ENCODE results near the gene TAF15. TPM values are rescaled to one million over a fixed set of nuclear protein-coding genes. Genes with fewer than 3 reads are reported as not detected.
A peak's percentile ranks its signal among the peaks of the same experiment; 100 is the strongest.

Gene TAF15
- total and polyA plus RNA-seq, 2 of the 13 experiments (the other 11 are each of a cell fraction or from before 2014, with no cell fraction given): 25.2 to 26.5 TPM

- no peaks in the 10 kb centered on the region for H3K27me3 ChIP-seq (ENCODE audit: control insufficient read depth in 1 of 2, insufficient read depth in 2 of 2, low read length in 2 of 2)
- intact Hi-C loops (cut with micrococcal nuclease; ENCODE audit: unreplicated experiment) (no loop called here), in situ Hi-C loops (cut with HindIII; ENCODE audit: extremely low pct_ligation_motif_present, low pct_unique_long_range_greater_than_20kb) (no loop called here)
- no peaks in the 10 kb centered on the region for H3K79me2 ChIP-seq (ENCODE audit: insufficient read depth, low read length)
- ChIA-PET CTCF (ENCODE audit: low intra/inter-chr PET ratio, low total read pairs) (no interaction called here), POLR2A (no interaction called here)
- H3K4me1 ChIP-seq (ENCODE audit: insufficient read depth, low read length): peaks cover 46% of the 10 kb centered on the region
- WGBS (ENCODE audit: low lambda C conversion rate): 14% methylated on average over 5 of the region's 5 CpGs
- H2AFZ ChIP-seq (ENCODE audit: low read length): no peak overlapping the region
- no TSS peak for BruUV-seq (replicated peaks)
- H4K20me1 ChIP-seq (ENCODE audit: insufficient read depth, low read length): no peaks in the 10 kb centered on the region
- peak; percentile 43 for ATAC-seq
- peak overlapping the region; percentile 39 for H3K27ac ChIP-seq (ENCODE audit: extremely low read length, insufficient read depth, low read length)
- H3K4me3 ChIP-seq (replicated peaks in 1 of 3; ENCODE audit: insufficient read depth in 1 of 3, low read depth in 2 of 3, low read length in 3 of 3): no peak overlapping the region; a peak in 1 of 6 replicates
- peak overlapping the region; percentile 15 for H3K4me2 ChIP-seq (ENCODE audit: low read depth, low read length)
- H3K9me3 ChIP-seq (ENCODE audit: low read length): no peaks in the 10 kb centered on the region
- no peak overlapping the region for H3K9ac ChIP-seq (ENCODE audit: insufficient read depth, low read depth, low read length)
- FAIRE-seq: no peak
- DNase-seq (ENCODE audit: low spot score): peak; percentile 46
- H3K36me3 ChIP-seq (replicated peaks in 1 of 2; ENCODE audit: control insufficient read depth in 1 of 2, insufficient read depth in 2 of 2, low read length in 2 of 2): no peaks in the 10 kb centered on the region
- no peak for TF ChIP-seq TAF15 (IDR thresholded peaks at IDR 0.05; ENCODE audit: low read depth, low read length, poor library complexity, severe bottlenecking)
- peak; percentile 70 for TF ChIP-seq SOX5 (CRISPR knock-in tag; IDR thresholded peaks at IDR 0.05; ENCODE audit: borderline replicate concordance)
- TF ChIP-seq ZNF570 (CRISPR knock-in tag; IDR thresholded peaks at IDR 0.05; ENCODE audit: borderline replicate concordance): no peak
- TF ChIP-seq ZFP1 (CRISPR knock-in tag; IDR thresholded peaks at IDR 0.05): no peak
- TF ChIP-seq ZNF225 (CRISPR knock-in tag; IDR thresholded peaks at IDR 0.05): no peak
- no peak for TF ChIP-seq GLMP (CRISPR knock-in tag; IDR thresholded peaks at IDR 0.05; ENCODE audit: borderline replicate concordance)
- no peak for TF ChIP-seq ZHX1 (CRISPR knock-in tag; IDR thresholded peaks at IDR 0.05; ENCODE audit: low read depth)
- TF ChIP-seq IKZF1 (IDR thresholded peaks at IDR 0.05): no peak
- no peak for TF ChIP-seq ZNF44 (CRISPR knock-in tag; IDR thresholded peaks at IDR 0.05)
- no peak for TF ChIP-seq ZNF781 (CRISPR knock-in tag; IDR thresholded peaks at IDR 0.05; ENCODE audit: borderline replicate concordance, not compliant biosample characterization)
- TF ChIP-seq CAMTA2 (CRISPR knock-in tag; IDR thresholded peaks at IDR 0.05; ENCODE audit: borderline replicate concordance): no peak
- no peak for TF ChIP-seq ZNF543 (CRISPR knock-in tag; IDR thresholded peaks at IDR 0.05)
- peak; percentile 25; the same call in 1 of the 2 replicates for TF ChIP-seq ZGPAT (CRISPR knock-in tag; IDR thresholded peaks at IDR 0.05)
- TF ChIP-seq ZNF264 (CRISPR knock-in tag; IDR thresholded peaks at IDR 0.05): no peak
- 0 out of 2 replicates have a peak, but pooled peaks have one; percentile 20 for TF ChIP-seq GATAD2A (CRISPR knock-in tag; IDR thresholded peaks at IDR 0.05)
- TF ChIP-seq ZKSCAN8 (CRISPR knock-in tag; IDR thresholded peaks at IDR 0.05; ENCODE audit: borderline replicate concordance): no peak
- no peak for TF ChIP-seq CHCHD3 (CRISPR knock-in tag; IDR thresholded peaks at IDR 0.05)
- no peak for TF ChIP-seq ZNF101 (CRISPR knock-in tag; IDR thresholded peaks at IDR 0.05; ENCODE audit: borderline replicate concordance, low read depth)
- peak; percentile 55 for TF ChIP-seq MIXL1 (CRISPR knock-in tag; IDR thresholded peaks at IDR 0.05)
- no peak for TF ChIP-seq ZNF232 (CRISPR knock-in tag; IDR thresholded peaks at IDR 0.05; ENCODE audit: borderline replicate concordance)
- TF ChIP-seq ZNF337 (CRISPR knock-in tag; IDR thresholded peaks at IDR 0.05; ENCODE audit: borderline replicate concordance, low read depth): no peak
- peak; percentile 43; the same call in 1 of the 2 replicates for TF ChIP-seq TCF7 (IDR thresholded peaks at IDR 0.05; ENCODE audit: low read depth)
Measured at GRCh38 chr17:35875072-35875799, 66.0 kb downstream of the TAF15 start.

Measured in HepG2 (cell line).